GM21526 (cell line): ENCODE measurements around the gene SND1.

Source experiments
- ATAC-seq: cut with Tn5 transposase; IDR thresholded peaks from one replicate; pipeline ENCODE4 v1.9.1; 2021; ENCODE audit warnings: moderate library complexity; ENCODE audit not compliant: unreplicated experiment, low FRiP score

SND1 gene

GRCh38 chr7:128029405-128029995, 377.5 kb downstream of the SND1 start:
- no peak for ATAC-seq

GRCh38 chr7:128030263-128030653, 378.3 kb downstream of the SND1 start:
- no peak for ATAC-seq

- ATAC-seq = peak; percentile 41
Observed at GRCh38 chr7:128030654-128031611, 378.9 kb downstream of the SND1 start, which contains the start of gene LRRC4. Gene LRRC4, minus strand, starts transcription at chr7:128031437. Its CDS starts 797 bp downstream, at chr7:128030640.

GRCh38 chr7:128031901-128032604, 380.1 kb downstream of the SND1 start:
- peak; percentile 48 for ATAC-seq

DNA sequence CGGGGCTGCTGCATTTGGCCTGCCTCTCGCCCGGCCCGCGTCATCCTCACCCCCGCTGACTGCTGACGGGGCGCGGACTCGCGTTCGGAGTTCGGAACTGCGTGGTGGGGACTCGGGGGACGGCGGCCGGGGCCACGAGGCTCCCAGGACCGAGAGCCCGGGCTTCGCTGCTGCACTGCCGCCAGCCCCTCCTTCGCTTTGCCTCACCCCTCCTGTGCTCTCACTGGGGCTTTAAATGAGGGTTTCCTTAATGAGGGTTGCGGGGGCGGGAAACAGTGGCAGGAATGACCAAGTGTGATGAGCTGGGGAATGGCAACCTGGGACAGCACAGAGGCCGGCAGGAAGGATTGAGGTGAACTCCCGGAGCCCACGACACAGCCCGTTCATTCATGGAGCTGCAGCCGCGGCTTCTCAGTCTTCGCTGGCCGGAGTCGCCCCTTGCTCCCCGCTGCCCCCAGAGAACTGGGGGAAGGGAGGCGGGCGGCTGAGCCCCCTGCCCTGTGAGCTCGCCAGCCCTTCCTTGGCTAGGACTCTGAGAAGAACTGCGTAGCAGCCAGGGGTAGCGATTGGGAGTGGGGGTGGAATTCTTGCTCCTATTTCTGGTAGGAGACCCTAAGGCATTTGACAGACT, 380.7 kb downstream of the SND1 start:
- peak; percentile 7 for ATAC-seq

DNA sequence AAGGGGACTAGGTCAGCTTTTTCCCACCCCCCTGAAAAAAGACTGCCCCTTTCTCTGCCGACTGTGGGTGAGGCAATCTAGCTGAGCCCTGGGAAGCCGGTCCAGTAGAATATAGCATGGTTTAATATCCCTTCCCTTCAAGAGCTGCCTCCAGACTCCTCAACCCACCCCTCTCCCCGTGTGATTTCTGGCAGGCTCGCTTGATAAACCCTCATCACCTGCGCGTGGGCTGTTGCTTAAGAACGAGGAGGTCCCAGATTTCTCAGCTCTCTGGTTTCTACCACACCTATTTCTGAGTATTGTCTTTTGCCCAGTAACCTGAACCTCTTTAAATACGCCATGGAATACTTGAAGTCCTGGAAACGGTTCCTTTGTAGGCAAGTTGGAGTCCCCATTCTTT, 381.3 kb downstream of the SND1 start:
- no peak for ATAC-seq

DNA sequence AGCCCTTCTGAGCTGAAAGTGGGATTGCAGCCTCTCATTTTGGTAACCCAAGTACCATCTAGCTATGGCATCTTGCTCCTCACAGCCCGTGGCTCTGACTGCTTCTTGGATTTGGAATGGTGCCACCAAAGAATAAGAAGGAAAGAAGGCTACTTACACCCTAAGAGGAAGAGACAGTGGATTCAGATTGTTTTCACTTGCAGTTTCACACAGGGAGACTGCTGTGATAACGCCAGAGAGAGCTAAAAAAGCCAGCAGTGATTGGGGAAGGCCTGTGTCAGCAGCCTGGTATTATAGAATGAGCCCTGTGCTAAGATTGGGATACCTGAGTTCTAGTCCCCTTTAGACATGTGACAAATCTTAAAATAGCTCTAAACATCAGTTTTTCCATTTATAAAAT, 382.8 kb downstream of the SND1 start:
- ATAC-seq = no peak

DNA sequence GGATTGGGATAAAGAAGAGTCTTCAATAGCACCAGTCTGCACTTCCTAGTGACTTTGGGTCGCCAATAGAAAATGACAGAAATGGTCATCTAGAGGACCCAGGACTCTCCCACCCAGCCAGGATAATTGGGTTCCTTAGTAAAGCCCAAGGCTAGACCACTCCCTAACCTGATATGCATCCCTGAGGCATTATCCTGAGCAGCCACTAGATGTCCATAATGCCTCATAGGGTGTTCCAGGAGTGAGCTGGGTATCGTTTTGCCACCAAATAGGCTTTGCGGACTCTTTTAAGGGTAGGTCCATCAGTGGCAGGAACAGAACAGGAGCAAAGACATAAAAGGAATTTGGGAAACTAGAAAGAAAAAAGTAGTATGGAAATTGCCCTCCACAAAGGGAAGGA, 383.7 kb downstream of the SND1 start:
- ATAC-seq = no peak

GRCh38 chr7:128036226-128036940, 384.4 kb downstream of the SND1 start:
- no peak for ATAC-seq

- ATAC-seq = no peak
Observed at GRCh38 chr7:128037081-128037480, 385.1 kb downstream of the SND1 start.

DNA sequence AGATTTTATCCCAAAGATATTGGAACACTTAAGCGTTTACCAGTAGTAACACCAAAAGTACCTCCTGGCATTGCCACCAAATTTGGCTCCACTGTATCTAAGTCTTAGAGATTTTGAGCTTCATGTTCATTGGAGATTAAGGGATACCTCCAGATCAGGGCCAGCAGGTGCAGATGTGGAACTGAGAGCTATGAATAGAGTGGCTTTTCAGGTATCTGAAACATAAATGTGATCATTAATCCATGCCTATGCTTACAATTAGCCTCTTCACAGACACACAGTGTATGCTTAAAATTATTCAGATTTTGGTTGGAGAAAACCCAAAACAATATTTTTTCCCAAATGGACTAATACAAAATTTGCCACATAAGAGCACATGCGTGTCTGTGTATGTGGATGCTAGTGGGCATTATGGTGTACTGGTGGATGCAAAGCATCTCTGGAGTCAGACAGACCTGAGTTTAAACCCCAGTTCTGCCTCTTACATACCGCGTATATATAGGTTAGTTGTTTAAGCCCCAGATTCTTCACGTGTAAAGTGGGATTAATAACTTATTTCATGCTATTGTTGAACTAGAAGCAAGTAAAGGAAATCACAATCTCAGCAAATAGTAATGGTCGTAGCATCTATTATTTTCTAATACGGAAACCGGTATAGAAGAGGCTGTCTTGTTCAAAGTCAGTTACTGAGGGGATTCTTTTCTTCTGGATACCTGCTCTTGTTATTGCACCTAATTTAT, 386.1 kb downstream of the SND1 start:
- ATAC-seq = no peak

DNA sequence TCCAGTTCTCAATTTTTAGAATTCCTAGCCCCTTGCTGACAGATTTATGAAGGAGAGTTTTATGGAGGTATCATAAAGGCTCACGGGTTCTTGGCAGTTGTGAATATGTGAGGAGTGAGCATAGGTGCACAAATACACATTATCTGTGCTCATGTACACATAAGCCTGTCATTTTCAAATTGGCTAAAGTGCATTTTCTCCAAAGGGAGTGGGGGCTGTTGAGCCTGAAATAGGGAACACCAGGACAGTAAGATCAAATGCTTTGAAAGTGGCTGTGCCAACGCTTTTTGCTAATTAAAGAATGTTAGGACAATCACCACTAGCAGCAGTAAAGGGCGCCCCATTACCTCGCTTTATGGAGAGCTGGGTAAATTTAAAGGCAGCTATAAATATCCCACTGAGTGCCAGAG, 387.6 kb downstream of the SND1 start:
- ATAC-seq = no peak

GRCh38 chr7:128040205-128040604, 388.2 kb downstream of the SND1 start:
- ATAC-seq = no peak

- no peak for ATAC-seq
Observed at GRCh38 chr7:128041203-128041602, 389.2 kb downstream of the SND1 start.

DNA sequence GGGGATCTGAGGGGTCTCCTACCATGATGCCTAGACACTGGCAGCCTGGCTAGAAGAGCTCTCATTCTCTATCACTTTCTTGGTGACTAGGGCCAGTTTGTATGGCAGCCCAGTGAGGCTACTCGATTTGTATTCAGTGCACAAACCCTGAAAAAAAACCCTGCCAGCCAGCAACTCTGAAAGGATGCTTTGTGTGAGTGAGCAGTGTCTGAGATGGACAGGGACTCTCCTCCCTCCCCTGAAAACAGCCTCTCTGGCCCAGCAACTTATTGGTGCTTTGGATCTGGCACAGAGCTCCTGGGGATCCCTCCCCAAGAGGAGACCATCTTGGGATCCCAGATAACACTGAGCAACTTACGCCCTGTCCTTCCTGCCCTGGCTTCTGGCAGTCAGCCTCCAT, 390.0 kb downstream of the SND1 start:
- ATAC-seq = no peak

GRCh38 chr7:128044064-128044463, 392.1 kb downstream of the SND1 start:
- no peak for ATAC-seq

DNA sequence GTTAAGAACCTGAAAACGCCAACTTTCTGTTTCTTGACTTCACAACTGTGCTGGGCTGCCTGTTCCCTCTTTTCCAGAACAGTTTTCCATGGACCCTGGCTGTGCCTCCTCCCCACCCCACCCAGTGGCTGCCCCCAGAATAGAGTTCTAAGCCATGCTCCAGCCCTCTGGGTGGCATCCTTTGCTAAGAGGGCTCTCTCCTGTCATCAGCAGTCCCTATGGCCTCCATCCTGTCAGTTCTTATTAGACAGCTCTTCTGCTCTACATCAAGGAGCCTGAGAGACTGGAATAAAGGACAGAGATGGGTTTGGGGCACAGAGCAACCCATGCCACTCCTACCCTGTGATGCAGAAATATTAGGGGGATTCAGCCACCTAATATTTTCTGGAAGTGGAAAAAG, 393.2 kb downstream of the SND1 start:
- ATAC-seq = no peak

- ATAC-seq = no peak
Observed at GRCh38 chr7:128045766-128046165, 393.8 kb downstream of the SND1 start.

DNA sequence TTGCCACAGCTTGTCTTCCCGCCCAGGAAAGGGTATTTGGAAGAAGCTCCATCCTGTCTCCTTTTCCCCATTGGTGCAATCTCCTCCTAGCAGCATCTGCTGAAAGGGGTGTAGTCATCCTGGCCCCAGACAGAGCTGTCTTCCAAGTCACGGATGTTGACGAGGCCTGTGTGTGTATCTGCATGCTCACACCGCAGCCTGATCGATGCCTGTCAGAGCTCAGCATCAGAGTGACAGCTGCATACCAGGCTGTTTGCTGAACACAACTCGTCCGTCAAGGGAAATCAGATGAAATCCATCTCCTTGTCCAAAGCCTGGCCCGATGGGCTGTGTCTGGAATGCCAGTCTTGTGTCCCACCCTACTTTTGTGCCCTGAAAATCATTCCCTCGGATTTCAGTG, 400.4 kb downstream of the SND1 start:
- no peak for ATAC-seq
